SK-N-SH (cell line): ENCODE results near the gene MDM1. TPM values are rescaled to one million over a fixed set of nuclear protein-coding genes. Genes with fewer than 3 reads are reported as not detected.

Source experiments
- CTCF ChIA-PET: fragments of 300-600, 350-600 bp; formaldehyde crosslinking; extraction: SDS; loops from one replicate; lab custom pipeline; 2021; lab: Yijun Ruan, JAX
- POLR2A ChIA-PET: fragments of 350-600 bp; sonication (Branson Sonifier 250); formaldehyde crosslinking; extraction: SDS; loops from one replicate; lab custom pipeline; 2020; ENCODE audit warnings: antibody characterized with exemption, inconsistent platforms; lab: Yijun Ruan, JAX
- DNase-seq: peaks from one replicate; pipeline ENCODE4 v3.0.0; 2012
- H2AFZ ChIP-seq: fragments of 200-600 bp; sonication (generic); 2 replicates; pipeline ENCODE4 v1.8.1; 2016; ENCODE audit warnings: antibody characterized with exemption, mild to moderate bottlenecking, low read depth
- H3F3A ChIP-seq: fragments of 200-600 bp; sonication (generic); replicated peaks from 2 replicates; pipeline ENCODE3; 2016; ENCODE audit warnings: antibody characterized with exemption, mild to moderate bottlenecking; ENCODE audit not compliant: insufficient read depth
- H3K27ac ChIP-seq, 2 experiments: fragments of 200-500 bp in 1 of 2; fragments of 200-600 bp in 1 of 2; sonication (Bioruptor generic) in 1 of 2; sonication (generic), shearing (Covaris generic) in 1 of 2; 2 replicates each; pipeline versions ENCODE4 v1.5.1 to v1.6.1; 2014 to 2016; ENCODE audit warnings: low read depth in 2 of 2, inconsistent platforms in 1 of 2, low read length in 1 of 2, mild to moderate bottlenecking in 1 of 2, mixed read lengths in 1 of 2
- H3K27me3 ChIP-seq: fragments of 200-600 bp; sonication (generic), shearing (Covaris generic); 2 replicates; pipeline ENCODE4 v1.6.1; 2016; ENCODE audit warnings: mixed run types; ENCODE audit not compliant: insufficient read depth
- H3K36me3 ChIP-seq, 2 experiments: fragments of 200-500 bp in 1 of 2; fragments of 200-600 bp in 1 of 2; sonication (Bioruptor generic) in 1 of 2; sonication (generic) in 1 of 2; replicated peaks in 1 of 2; 2 replicates each; pipeline versions ENCODE3 to v1.5.1; 2014 to 2016; ENCODE audit warnings: low read length in 1 of 2, mild to moderate bottlenecking in 1 of 2; ENCODE audit not compliant: insufficient read depth in 2 of 2, control insufficient read depth in 1 of 2
- H3K4me1 ChIP-seq, 2 experiments: fragments of 200-500 bp in 1 of 2; fragments of 200-600 bp in 1 of 2; sonication (Bioruptor generic) in 1 of 2; sonication (generic), shearing (Covaris generic) in 1 of 2; 2 replicates each; pipeline versions ENCODE4 v1.5.1 to v1.6.1; 2014 to 2016; ENCODE audit warnings: low read depth in 1 of 2, low read length in 1 of 2, mixed run types in 1 of 2; ENCODE audit not compliant: insufficient read depth in 2 of 2, control insufficient read depth in 1 of 2
- H3K4me2 ChIP-seq: fragments of 200-600 bp; sonication (generic), shearing (Covaris generic); 2 replicates; pipeline ENCODE4 v1.6.1; 2017; ENCODE audit warnings: mixed run types
- H3K4me3 ChIP-seq, 2 experiments: fragments of 200-500 bp in 1 of 2; fragments of 200-600 bp in 1 of 2; sonication (Bioruptor generic) in 1 of 2; sonication (generic), shearing (Covaris generic) in 1 of 2; 2 replicates each; pipeline versions ENCODE4 v1.5.1 to v1.8.1; 2014 to 2016; ENCODE audit warnings: low read depth in 2 of 2, inconsistent platforms in 1 of 2, low read length in 1 of 2, mild to moderate bottlenecking in 1 of 2, mixed read lengths in 1 of 2, moderate library complexity in 1 of 2
- H3K79me2 ChIP-seq: fragments of 200-600 bp; sonication (generic); 2 replicates; pipeline ENCODE4 v1.8.1; 2017; ENCODE audit warnings: mild to moderate bottlenecking; ENCODE audit not compliant: insufficient read depth
- H3K9ac ChIP-seq: fragments of 200-600 bp; sonication (generic); 2 replicates; pipeline ENCODE4 v1.6.1; 2017; ENCODE audit warnings: mixed run types
- H3K9me2 ChIP-seq: fragments of 200-600 bp; sonication (generic); 2 replicates; pipeline ENCODE4 v1.6.1; 2017; ENCODE audit warnings: mixed run types
- H3K9me3 ChIP-seq: fragments of 200-600 bp; sonication (generic); 2 replicates; pipeline ENCODE4 v1.6.1; 2017; ENCODE audit warnings: mixed run types, mild to moderate bottlenecking, moderate library complexity
- H4K20me1 ChIP-seq: fragments of 200-600 bp; sonication (generic); 2 replicates; pipeline ENCODE4 v1.6.1; 2017; ENCODE audit warnings: mild to moderate bottlenecking, mixed run types; ENCODE audit not compliant: insufficient read depth
- CHD2 ChIP-seq: fragments of 150-350 bp; IDR thresholded peaks from 2 replicates; pipeline ENCODE4 v1.6.1; 2018; ENCODE audit warnings: low read length; ENCODE audit not compliant: partially characterized antibody
- ELF1 ChIP-seq: IDR thresholded peaks from 2 replicates; pipeline ENCODE4 v1.4.0; 2012
- EP300 ChIP-seq, 2 experiments: IDR thresholded peaks; 2 replicates each; pipeline versions ENCODE4 v1.4.0 to v1.6.1; 2012; ENCODE audit warnings: borderline replicate concordance in 1 of 2, low read depth in 1 of 2, low read length in 1 of 2
- FOSL2 ChIP-seq: IDR thresholded peaks from 2 replicates; pipeline ENCODE4 v1.4.0; 2012; ENCODE audit warnings: low read depth, mild to moderate bottlenecking, moderate library complexity, borderline replicate concordance
- FOXJ3 ChIP-seq: sonication (generic); formaldehyde crosslinking; IDR thresholded peaks from 2 replicates; pipeline ENCODE4 v1.5.1; 2020; ENCODE audit warnings: mild to moderate bottlenecking, missing genetic modification reagents
- FOXM1 ChIP-seq: IDR thresholded peaks from 2 replicates; pipeline ENCODE4 v1.4.0; 2012; ENCODE audit warnings: low read depth, mild to moderate bottlenecking
- JUND ChIP-seq: IDR thresholded peaks from 2 replicates; pipeline ENCODE4 v1.4.0; 2012
- NFIC ChIP-seq: IDR thresholded peaks from 2 replicates; pipeline ENCODE4 v1.4.0; 2012; ENCODE audit warnings: borderline replicate concordance
- NRF1 ChIP-seq: IDR thresholded peaks from 2 replicates; pipeline ENCODE4 v1.6.1; 2012; ENCODE audit warnings: low read depth, mild to moderate bottlenecking, low read length
- POLR2AphosphoS5 ChIP-seq: IDR thresholded peaks from 2 replicates; pipeline ENCODE4 v1.6.1; 2012; ENCODE audit warnings: low read depth, low read length
- RAD21 ChIP-seq: IDR thresholded peaks from 2 replicates; pipeline ENCODE4 v1.6.1; 2012; ENCODE audit warnings: mild to moderate bottlenecking, low read length
- RFX5 ChIP-seq: IDR thresholded peaks from 2 replicates; pipeline ENCODE4 v1.6.1; 2012; ENCODE audit warnings: mild to moderate bottlenecking, improper control_type of control experiment, low read length
- SIN3A ChIP-seq: IDR thresholded peaks from 2 replicates; pipeline ENCODE4 v1.6.1; 2012; ENCODE audit warnings: low read depth, mild to moderate bottlenecking, low read length, moderate library complexity, borderline replicate concordance
- TAF1 ChIP-seq: IDR thresholded peaks from 2 replicates; pipeline ENCODE4 v1.6.1; 2012; ENCODE audit warnings: low read depth, mild to moderate bottlenecking, low read length, moderate library complexity, borderline replicate concordance
- YY1 ChIP-seq: IDR thresholded peaks from 2 replicates; pipeline ENCODE4 v1.4.0; 2012; ENCODE audit warnings: low read depth, mild to moderate bottlenecking
- WGBS: methylation state at CpG from one replicate; pipeline ENCODE4 v1.1.6; 2017; ENCODE audit warnings: low lambda C conversion rate; 5-methylcytosine and 5-hydroxymethylcytosine counted together
- polyA plus RNA-seq, 3 experiments: library from polyadenylated mRNA; depleted of rRNA; stranded (reverse); fragments of >200 nt; gene quantifications; 2 replicates each; pipeline ENCODE4 v1.2.3, GENCODE V29; 2012
- TF ChIP-seq, protein P1 (sequence below): IDR thresholded peaks from 2 replicates; pipeline ENCODE4; 2012
- TF ChIP-seq, protein P2 (sequence below): IDR thresholded peaks from 2 replicates; pipeline ENCODE4 v1.4.0; 2012; ENCODE audit warnings: low read depth, borderline replicate concordance
- TF ChIP-seq, protein P3 (sequence below): fragments of 150-350 bp; IDR thresholded peaks from 2 replicates; pipeline ENCODE4 v1.6.1; 2017; ENCODE audit warnings: antibody characterized with exemption, low read length, low read depth, borderline replicate concordance
- TF ChIP-seq, protein P4 (sequence below): fragments of 200-600 bp; sonication (generic); IDR thresholded peaks from 2 replicates; pipeline ENCODE4 v1.6.1; 2017; ENCODE audit warnings: antibody characterized with exemption, mild to moderate bottlenecking, moderate library complexity
- TF ChIP-seq, protein P5 (sequence below): IDR thresholded peaks from 2 replicates; pipeline ENCODE4 v1.6.1; 2012; ENCODE audit warnings: mild to moderate bottlenecking, low read depth, low read length, moderate library complexity

Gene MDM1
- polyA plus RNA-seq, 1 of the 3 experiments (the other 2 are of a cell fraction), result 7.4 TPM

DNA sequence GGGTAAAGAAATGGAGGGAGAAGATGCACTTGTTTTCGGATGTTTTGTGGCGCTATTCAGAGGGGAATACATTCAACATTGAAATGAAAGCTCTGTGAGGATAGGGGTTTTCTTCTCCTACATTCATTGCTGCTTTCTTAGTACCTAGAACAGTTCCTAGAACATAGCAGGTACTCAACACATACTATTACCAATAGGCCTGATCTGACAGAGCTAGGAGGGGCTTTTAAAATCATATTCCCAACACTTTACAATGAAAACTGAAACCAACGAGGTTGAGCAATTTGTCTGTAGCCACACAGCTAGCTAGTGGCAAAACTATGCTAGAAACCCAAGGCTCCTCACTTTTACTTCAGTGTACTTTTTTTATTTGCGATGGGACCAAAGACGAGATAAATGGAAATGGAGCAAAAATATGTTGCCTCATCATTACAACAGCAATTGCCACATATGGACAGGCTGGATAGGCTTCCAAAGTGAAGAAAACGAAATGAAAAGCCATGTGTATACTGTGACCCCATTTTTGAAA lies 55.7 kb downstream of the MDM1 start:
- H3K27ac ChIP-seq, result no peak overlapping the region
- H3K27me3 ChIP-seq, result no peaks in the 10 kb centered on the region
- ChIA-PET POLR2A (no interaction called here), CTCF (interaction anchor here (1.2 kb wide), 1 partner anchor 54 kb away, joined by 4 read pairs; no protein-coding TSS in a partner anchor)
- no peak for DNase-seq
- H3K36me3 ChIP-seq, result no peaks in the 10 kb centered on the region
- H3K4me2 ChIP-seq, result no peak overlapping the region
- H3K9me3 ChIP-seq, result no peaks in the 10 kb centered on the region
- H2AFZ ChIP-seq, result no peak overlapping the region
- no peaks in the 10 kb centered on the region for H3K79me2 ChIP-seq
- H4K20me1 ChIP-seq, result no peaks in the 10 kb centered on the region
- WGBS, result 79% methylated on average over 6 of the region's 6 CpGs
- no peak for TF ChIP-seq SIN3A
- TF ChIP-seq RFX5, result no peak
- TF ChIP-seq FOXM1, result no peak
- TF ChIP-seq YY1, result no peak
- TF ChIP-seq, protein P1, sequence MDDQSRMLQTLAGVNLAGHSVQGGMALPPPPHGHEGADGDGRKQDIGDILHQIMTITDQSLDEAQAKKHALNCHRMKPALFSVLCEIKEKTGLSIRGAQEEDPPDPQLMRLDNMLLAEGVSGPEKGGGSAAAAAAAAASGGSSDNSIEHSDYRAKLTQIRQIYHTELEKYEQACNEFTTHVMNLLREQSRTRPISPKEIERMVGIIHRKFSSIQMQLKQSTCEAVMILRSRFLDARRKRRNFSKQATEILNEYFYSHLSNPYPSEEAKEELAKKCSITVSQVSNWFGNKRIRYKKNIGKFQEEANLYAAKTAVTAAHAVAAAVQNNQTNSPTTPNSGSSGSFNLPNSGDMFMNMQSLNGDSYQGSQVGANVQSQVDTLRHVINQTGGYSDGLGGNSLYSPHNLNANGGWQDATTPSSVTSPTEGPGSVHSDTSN, result no peak
- no peak for TF ChIP-seq RAD21
- TF ChIP-seq EP300 (IDR thresholded peaks at IDR 0.05; ENCODE audit: borderline replicate concordance in 1 of 2, low read depth in 1 of 2, low read length in 1 of 2), result no peak
- no peak overlapping the region for H3K9ac ChIP-seq
- H3K4me3 ChIP-seq, result no peak overlapping the region
- H3F3A ChIP-seq, result peaks cover 6% of the 10 kb centered on the region
- peaks cover 7 to 10% of the 10 kb centered on the region in 2 experiments; a peak in 3 of 4 replicates for H3K4me1 ChIP-seq
- no peaks in the 10 kb centered on the region for H3K9me2 ChIP-seq

DNA sequence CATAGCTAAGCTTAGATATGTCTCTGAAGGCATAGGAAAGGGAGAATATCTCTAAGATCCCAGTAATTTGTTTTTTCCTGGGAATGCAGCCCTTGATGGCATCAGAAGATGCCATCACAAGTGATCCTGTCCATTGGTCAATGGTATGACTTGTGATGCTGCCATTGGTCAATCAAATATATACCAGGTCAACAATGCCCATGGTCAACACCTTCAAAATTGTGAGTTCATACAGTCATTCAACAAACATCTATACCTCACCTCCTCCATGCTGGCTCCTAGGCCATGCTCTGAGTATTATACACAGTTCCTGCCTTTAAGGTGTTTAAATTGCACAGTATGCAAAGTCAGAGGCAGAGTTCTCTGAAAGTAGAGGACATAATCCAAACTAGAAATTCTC lies 59.4 kb downstream of the MDM1 start:
- ChIA-PET CTCF (no interaction called here), POLR2A (no interaction called here)
- Histone ChIP-seq H3K27ac (no peak overlapping the region), H2AFZ (no peak overlapping the region), H4K20me1 (no peaks in the 10 kb centered on the region), H3K4me1 (no peaks in the 10 kb centered on the region), H3F3A (no peaks in the 10 kb centered on the region), H3K9me3 (no peaks in the 10 kb centered on the region), H3K9ac (no peak overlapping the region), H3K4me2 (no peak overlapping the region), H3K9me2 (no peaks in the 10 kb centered on the region), H3K36me3 (no peaks in the 10 kb centered on the region), H3K4me3 (no peak overlapping the region), H3K27me3 (no peaks in the 10 kb centered on the region), H3K79me2 (no peaks in the 10 kb centered on the region)
- no peak for DNase-seq
- TF ChIP-seq FOSL2, result no peak
- TF ChIP-seq NFIC, result no peak
- TF ChIP-seq RAD21, result no peak
- TF ChIP-seq NRF1, result no peak
- TF ChIP-seq POLR2AphosphoS5, result no peak
- no peak for TF ChIP-seq SIN3A
- TF ChIP-seq, protein P2, sequence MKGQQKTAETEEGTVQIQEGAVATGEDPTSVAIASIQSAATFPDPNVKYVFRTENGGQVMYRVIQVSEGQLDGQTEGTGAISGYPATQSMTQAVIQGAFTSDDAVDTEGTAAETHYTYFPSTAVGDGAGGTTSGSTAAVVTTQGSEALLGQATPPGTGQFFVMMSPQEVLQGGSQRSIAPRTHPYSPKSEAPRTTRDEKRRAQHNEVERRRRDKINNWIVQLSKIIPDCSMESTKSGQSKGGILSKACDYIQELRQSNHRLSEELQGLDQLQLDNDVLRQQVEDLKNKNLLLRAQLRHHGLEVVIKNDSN, result no peak
- TF ChIP-seq YY1, result no peak
- no peak for TF ChIP-seq EP300 (IDR thresholded peaks at IDR 0.05; ENCODE audit: borderline replicate concordance in 1 of 2, low read depth in 1 of 2, low read length in 1 of 2)
- TF ChIP-seq, protein P3, sequence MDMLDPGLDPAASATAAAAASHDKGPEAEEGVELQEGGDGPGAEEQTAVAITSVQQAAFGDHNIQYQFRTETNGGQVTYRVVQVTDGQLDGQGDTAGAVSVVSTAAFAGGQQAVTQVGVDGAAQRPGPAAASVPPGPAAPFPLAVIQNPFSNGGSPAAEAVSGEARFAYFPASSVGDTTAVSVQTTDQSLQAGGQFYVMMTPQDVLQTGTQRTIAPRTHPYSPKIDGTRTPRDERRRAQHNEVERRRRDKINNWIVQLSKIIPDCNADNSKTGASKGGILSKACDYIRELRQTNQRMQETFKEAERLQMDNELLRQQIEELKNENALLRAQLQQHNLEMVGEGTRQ, result no peak
- TF ChIP-seq, protein P4, sequence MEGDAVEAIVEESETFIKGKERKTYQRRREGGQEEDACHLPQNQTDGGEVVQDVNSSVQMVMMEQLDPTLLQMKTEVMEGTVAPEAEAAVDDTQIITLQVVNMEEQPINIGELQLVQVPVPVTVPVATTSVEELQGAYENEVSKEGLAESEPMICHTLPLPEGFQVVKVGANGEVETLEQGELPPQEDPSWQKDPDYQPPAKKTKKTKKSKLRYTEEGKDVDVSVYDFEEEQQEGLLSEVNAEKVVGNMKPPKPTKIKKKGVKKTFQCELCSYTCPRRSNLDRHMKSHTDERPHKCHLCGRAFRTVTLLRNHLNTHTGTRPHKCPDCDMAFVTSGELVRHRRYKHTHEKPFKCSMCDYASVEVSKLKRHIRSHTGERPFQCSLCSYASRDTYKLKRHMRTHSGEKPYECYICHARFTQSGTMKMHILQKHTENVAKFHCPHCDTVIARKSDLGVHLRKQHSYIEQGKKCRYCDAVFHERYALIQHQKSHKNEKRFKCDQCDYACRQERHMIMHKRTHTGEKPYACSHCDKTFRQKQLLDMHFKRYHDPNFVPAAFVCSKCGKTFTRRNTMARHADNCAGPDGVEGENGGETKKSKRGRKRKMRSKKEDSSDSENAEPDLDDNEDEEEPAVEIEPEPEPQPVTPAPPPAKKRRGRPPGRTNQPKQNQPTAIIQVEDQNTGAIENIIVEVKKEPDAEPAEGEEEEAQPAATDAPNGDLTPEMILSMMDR, result no peak
- TF ChIP-seq ELF1, result no peak
- TF ChIP-seq CHD2, result no peak
- no peak for TF ChIP-seq FOXJ3
- no peak for TF ChIP-seq FOXM1
- TF ChIP-seq TAF1, result no peak
- TF ChIP-seq JUND, result no peak
- TF ChIP-seq, protein P5, sequence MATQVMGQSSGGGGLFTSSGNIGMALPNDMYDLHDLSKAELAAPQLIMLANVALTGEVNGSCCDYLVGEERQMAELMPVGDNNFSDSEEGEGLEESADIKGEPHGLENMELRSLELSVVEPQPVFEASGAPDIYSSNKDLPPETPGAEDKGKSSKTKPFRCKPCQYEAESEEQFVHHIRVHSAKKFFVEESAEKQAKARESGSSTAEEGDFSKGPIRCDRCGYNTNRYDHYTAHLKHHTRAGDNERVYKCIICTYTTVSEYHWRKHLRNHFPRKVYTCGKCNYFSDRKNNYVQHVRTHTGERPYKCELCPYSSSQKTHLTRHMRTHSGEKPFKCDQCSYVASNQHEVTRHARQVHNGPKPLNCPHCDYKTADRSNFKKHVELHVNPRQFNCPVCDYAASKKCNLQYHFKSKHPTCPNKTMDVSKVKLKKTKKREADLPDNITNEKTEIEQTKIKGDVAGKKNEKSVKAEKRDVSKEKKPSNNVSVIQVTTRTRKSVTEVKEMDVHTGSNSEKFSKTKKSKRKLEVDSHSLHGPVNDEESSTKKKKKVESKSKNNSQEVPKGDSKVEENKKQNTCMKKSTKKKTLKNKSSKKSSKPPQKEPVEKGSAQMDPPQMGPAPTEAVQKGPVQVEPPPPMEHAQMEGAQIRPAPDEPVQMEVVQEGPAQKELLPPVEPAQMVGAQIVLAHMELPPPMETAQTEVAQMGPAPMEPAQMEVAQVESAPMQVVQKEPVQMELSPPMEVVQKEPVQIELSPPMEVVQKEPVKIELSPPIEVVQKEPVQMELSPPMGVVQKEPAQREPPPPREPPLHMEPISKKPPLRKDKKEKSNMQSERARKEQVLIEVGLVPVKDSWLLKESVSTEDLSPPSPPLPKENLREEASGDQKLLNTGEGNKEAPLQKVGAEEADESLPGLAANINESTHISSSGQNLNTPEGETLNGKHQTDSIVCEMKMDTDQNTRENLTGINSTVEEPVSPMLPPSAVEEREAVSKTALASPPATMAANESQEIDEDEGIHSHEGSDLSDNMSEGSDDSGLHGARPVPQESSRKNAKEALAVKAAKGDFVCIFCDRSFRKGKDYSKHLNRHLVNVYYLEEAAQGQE, result no peak
